BE2C (cell line): ENCODE results near the gene HEATR5A.
"Not testable (repeated sequence)": the region's sequence is repeated elsewhere in the genome, so short reads cannot be mapped to it uniquely, and the experiment has no call there.

Source experiments
- DNase-seq: peaks from one replicate; pipeline ENCODE4 v3.0.0-alpha.2; 2020
- H3K27me3 ChIP-seq: fragments of 250-450 bp; sonication (Bioruptor Pico); 2 replicates; pipeline ENCODE4 v1.5.1; 2020; ENCODE audit warnings: mild to moderate bottlenecking
- H3K36me3 ChIP-seq: fragments of 250-450 bp; sonication (Bioruptor Pico); 2 replicates; pipeline ENCODE4 v1.5.1; 2020; ENCODE audit warnings: mild to moderate bottlenecking
- H3K4me1 ChIP-seq: fragments of 250-450 bp; sonication (Bioruptor Pico); 2 replicates; pipeline ENCODE4 v1.5.1; 2020
- H3K4me3 ChIP-seq: 2 replicates; pipeline ENCODE4 v1.5.1; 2011; ENCODE audit warnings: low read depth, low read length
- H3K9me3 ChIP-seq: fragments of 250-450 bp; sonication (Bioruptor Pico); 2 replicates; pipeline ENCODE4 v1.5.1; 2020
- CTCF ChIP-seq: IDR thresholded peaks from 2 replicates; pipeline ENCODE4 v1.5.1; 2012; ENCODE audit warnings: mild to moderate bottlenecking, low read depth, low read length

Gene HEATR5A

GRCh38 chr14:31441273-31442111 is 21.1 kb upstream of the HEATR5A start:
- no peak for DNase-seq
- Histone ChIP-seq H3K36me3 (no peaks in the 10 kb centered on the region), H3K9me3 (no peaks in the 10 kb centered on the region), H3K4me1 (no peaks in the 10 kb centered on the region), H3K4me3 (no peak overlapping the region), H3K27me3 (no peaks in the 10 kb centered on the region)
- TF ChIP-seq CTCF, result no peak

- Histone ChIP-seq H3K27me3 (no peaks in the 10 kb centered on the region), H3K4me3 (no peak overlapping the region), H3K9me3 (no peaks in the 10 kb centered on the region), H3K4me1 (no peaks in the 10 kb centered on the region), H3K36me3 (no peaks in the 10 kb centered on the region)
- no peak for DNase-seq
- no peak for TF ChIP-seq CTCF
These were observed 19.9 kb upstream of the HEATR5A start for GRCh38 chr14:31440280-31440679.

DNA sequence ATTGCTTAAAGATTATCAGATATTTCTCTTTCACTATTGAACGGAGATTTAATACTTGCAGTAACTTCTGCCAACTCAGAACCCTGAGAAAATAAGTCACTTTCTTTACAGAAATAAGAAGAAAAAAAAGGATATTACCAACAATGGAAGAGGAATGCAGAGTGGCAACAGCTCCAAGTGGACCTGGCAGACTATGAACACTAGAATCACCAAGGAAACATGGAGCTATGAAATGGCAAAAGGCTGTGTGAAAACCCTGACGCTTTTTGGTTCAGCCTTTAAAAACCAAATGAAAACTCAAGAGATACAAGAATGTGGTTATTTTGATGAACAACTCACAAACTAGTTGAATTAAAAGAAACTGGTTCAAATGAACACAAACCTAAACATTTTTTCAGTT is 19.2 kb upstream of the HEATR5A start:
- Histone ChIP-seq H3K36me3 (no peaks in the 10 kb centered on the region), H3K4me1 (no peaks in the 10 kb centered on the region), H3K9me3 (no peaks in the 10 kb centered on the region), H3K27me3 (no peaks in the 10 kb centered on the region), H3K4me3 (no peak overlapping the region)
- TF ChIP-seq CTCF, result no peak
- DNase-seq, result no peak

GRCh38 chr14:31437045-31437691 is 16.8 kb upstream of the HEATR5A start:
- not testable (repeated sequence) for H3K9me3 ChIP-seq, H3K36me3 ChIP-seq, DNase-seq, H3K27me3 ChIP-seq, H3K4me3 ChIP-seq, H3K4me1 ChIP-seq

DNA sequence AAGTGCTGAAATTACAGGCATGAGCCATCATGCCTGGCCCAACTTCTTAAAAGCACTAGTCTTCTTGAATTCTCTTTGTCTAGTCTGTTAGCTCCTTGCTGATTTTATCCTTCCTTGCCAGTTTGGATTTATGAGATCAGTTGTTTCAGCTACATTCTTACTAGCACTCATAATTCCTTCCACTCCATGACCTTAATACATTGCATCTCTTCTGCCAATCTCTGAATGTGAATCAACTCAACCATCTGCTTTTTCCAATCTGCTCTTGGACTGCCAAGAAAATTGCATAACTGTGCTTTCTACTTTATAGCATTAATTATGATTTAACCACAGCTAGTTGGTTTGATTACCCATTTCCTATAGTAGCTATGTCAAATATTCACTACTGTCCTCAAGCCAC is 14.9 kb upstream of the HEATR5A start:
- H3K27me3 ChIP-seq, result no peaks in the 10 kb centered on the region
- H3K9me3 ChIP-seq, result no peaks in the 10 kb centered on the region
- H3K36me3 ChIP-seq, result no peaks in the 10 kb centered on the region
- DNase-seq, result no peak
- peaks cover 6% of the 10 kb centered on the region; the same call in 1 of the 2 replicates for H3K4me1 ChIP-seq
- H3K4me3 ChIP-seq, result no peak overlapping the region
- no peak for TF ChIP-seq CTCF

- no peak for TF ChIP-seq CTCF
- Histone ChIP-seq H3K4me3 (no peak overlapping the region), H3K4me1 (peaks cover 31% of the 10 kb centered on the region), H3K27me3 (no peaks in the 10 kb centered on the region), H3K36me3 (no peaks in the 10 kb centered on the region), H3K9me3 (no peaks in the 10 kb centered on the region)
- DNase-seq, result no peak
These were observed 10.4 kb upstream of the HEATR5A start for GRCh38 chr14:31430634-31431264.
